GM19239 (cell line): ENCODE measurements around the gene LRIG1.

Experiments
- DNase-seq: peaks from one replicate; pipeline ENCODE4 v3.0.0; 2011; ENCODE audit warnings: low spot score; ENCODE audit not compliant: insufficient read length
- FAIRE-seq: peaks from 2 replicates; lab custom pipeline; 2011; peaks lifted over from hg19 to GRCh38; lab: Jason Lieb, UNC

Gene LRIG1

DNA sequence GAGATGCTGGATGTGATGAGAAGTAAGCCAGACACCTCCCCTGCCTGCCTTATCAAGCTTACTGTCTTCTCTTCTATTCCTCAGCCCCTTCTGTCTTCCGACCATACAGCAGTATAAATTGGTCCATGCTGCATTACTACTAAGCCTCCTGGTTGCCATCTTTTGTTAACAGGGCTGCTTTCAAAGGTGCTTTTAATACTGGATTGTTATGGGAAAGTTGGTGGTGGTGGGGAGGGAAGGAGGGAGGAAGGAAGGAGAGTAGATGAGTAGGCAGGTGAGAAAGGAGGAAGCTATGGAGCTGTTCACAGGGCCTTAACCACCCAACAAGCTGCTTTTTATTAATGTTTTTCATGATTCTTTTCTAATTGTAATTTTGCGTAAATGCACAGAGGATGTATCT is 165.2 kb downstream of the LRIG1 start:
- DNase-seq (no peak), FAIRE-seq (no peak)
